ENCODE results near the gene TNFRSF1A. TPM values are rescaled to one million over a fixed set of nuclear protein-coding genes. Genes with fewer than 3 reads are reported as not detected.

Gene TNFRSF1A
- total RNA-seq, 1 experiment from 2014 or later = 44.1 TPM

DNA sequence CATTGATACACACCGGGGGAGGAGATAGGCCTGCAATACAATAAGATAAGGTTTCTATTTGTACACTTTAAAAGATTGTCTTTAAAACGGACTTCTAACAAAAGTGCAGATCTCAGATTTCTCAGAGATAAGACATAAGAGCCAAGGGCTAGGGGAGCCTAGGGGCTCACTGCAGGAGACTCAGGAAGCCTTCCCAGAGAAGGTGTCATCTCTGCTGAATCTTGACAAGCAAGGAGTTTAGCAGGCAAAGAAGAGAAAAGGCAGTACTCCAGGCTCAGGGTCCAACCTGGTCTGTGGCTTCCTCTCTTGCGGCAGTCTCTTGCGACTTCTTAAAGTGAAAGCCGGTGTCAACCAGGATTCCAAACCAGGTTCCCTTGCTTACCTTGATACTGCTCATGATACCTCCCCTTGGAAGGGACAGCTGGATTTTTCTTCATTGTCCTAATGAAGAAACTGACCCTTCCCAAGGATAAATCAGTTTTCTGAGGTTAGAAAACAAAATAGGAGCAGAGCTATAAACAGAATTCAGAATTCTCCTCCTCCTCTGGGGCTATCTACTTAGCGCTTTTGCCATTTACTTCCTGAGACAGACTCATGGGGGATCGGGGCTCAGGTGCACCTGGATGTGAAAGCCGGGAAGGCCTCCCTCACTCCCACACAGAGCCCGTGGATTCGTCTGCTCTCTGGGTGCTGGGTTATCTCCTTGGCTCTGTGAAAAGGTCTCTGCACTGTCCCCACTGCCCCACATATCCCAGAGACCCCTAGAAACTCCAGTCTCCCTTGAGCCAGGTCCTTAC is 35.2 kb upstream of the TNFRSF1A start:
- DNase-seq (ENCODE audit: low spot score) (no peak), ATAC-seq (no peak)
- Mint-ChIP-seq H3K36me3 (no peaks in the 10 kb centered on the region), H3K27ac (peak overlapping the region; percentile 99), H3K27me3 (ENCODE audit: low read depth) (peaks cover 11% of the 10 kb centered on the region), H3K9me3 (no peaks in the 10 kb centered on the region), H3K4me1 (peaks cover 78% of the 10 kb centered on the region), H3K4me3 (peak overlapping the region; percentile 91)
- POLR2A ChIA-PET = interaction anchor here (1.9 kb wide), 1 partner anchor 41 kb away, joined by 6 read pairs; no protein-coding TSS in a partner anchor
- CTCF ChIA-PET = interaction anchor here (1.4 to 8.0 kb wide), 2 partner anchors 21 to 51 kb away, joined by 4 to 68 read pairs; no protein-coding TSS in a partner anchor
- TF ChIP-seq, protein P1, sequence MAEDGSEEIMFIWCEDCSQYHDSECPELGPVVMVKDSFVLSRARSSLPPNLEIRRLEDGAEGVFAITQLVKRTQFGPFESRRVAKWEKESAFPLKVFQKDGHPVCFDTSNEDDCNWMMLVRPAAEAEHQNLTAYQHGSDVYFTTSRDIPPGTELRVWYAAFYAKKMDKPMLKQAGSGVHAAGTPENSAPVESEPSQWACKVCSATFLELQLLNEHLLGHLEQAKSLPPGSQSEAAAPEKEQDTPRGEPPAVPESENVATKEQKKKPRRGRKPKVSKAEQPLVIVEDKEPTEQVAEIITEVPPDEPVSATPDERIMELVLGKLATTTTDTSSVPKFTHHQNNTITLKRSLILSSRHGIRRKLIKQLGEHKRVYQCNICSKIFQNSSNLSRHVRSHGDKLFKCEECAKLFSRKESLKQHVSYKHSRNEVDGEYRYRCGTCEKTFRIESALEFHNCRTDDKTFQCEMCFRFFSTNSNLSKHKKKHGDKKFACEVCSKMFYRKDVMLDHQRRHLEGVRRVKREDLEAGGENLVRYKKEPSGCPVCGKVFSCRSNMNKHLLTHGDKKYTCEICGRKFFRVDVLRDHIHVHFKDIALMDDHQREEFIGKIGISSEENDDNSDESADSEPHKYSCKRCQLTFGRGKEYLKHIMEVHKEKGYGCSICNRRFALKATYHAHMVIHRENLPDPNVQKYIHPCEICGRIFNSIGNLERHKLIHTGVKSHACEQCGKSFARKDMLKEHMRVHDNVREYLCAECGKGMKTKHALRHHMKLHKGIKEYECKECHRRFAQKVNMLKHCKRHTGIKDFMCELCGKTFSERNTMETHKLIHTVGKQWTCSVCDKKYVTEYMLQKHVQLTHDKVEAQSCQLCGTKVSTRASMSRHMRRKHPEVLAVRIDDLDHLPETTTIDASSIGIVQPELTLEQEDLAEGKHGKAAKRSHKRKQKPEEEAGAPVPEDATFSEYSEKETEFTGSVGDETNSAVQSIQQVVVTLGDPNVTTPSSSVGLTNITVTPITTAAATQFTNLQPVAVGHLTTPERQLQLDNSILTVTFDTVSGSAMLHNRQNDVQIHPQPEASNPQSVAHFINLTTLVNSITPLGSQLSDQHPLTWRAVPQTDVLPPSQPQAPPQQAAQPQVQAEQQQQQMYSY (CRISPR knock-in tag; IDR thresholded peaks at IDR 0.05) = 0 out of 2 replicates have a peak, but pooled peaks have one; percentile 46
- TF ChIP-seq, protein P2, sequence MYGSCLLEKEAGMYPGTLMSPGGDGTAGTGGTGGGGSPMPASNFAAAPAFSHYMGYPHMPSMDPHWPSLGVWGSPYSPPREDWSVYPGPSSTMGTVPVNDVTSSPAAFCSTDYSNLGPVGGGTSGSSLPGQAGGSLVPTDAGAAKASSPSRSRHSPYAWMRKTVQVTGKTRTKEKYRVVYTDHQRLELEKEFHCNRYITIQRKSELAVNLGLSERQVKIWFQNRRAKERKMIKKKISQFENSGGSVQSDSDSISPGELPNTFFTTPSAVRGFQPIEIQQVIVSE (CRISPR knock-in tag; IDR thresholded peaks at IDR 0.05; ENCODE audit: borderline replicate concordance) = no peak
- TF ChIP-seq TEAD4 (CRISPR knock-in tag; IDR thresholded peaks at IDR 0.05) = no peak
- no peak for TF ChIP-seq EMX1 (CRISPR knock-in tag; IDR thresholded peaks at IDR 0.05)
- no peak for TF ChIP-seq SMAD4 (CRISPR knock-in tag; IDR thresholded peaks at IDR 0.05)
- TF ChIP-seq ZNF396 (CRISPR knock-in tag; IDR thresholded peaks at IDR 0.05; ENCODE audit: borderline replicate concordance) = no peak
- TF ChIP-seq, protein P3, sequence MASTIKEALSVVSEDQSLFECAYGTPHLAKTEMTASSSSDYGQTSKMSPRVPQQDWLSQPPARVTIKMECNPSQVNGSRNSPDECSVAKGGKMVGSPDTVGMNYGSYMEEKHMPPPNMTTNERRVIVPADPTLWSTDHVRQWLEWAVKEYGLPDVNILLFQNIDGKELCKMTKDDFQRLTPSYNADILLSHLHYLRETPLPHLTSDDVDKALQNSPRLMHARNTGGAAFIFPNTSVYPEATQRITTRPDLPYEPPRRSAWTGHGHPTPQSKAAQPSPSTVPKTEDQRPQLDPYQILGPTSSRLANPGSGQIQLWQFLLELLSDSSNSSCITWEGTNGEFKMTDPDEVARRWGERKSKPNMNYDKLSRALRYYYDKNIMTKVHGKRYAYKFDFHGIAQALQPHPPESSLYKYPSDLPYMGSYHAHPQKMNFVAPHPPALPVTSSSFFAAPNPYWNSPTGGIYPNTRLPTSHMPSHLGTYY (CRISPR knock-in tag; IDR thresholded peaks at IDR 0.05) = no peak

DNA sequence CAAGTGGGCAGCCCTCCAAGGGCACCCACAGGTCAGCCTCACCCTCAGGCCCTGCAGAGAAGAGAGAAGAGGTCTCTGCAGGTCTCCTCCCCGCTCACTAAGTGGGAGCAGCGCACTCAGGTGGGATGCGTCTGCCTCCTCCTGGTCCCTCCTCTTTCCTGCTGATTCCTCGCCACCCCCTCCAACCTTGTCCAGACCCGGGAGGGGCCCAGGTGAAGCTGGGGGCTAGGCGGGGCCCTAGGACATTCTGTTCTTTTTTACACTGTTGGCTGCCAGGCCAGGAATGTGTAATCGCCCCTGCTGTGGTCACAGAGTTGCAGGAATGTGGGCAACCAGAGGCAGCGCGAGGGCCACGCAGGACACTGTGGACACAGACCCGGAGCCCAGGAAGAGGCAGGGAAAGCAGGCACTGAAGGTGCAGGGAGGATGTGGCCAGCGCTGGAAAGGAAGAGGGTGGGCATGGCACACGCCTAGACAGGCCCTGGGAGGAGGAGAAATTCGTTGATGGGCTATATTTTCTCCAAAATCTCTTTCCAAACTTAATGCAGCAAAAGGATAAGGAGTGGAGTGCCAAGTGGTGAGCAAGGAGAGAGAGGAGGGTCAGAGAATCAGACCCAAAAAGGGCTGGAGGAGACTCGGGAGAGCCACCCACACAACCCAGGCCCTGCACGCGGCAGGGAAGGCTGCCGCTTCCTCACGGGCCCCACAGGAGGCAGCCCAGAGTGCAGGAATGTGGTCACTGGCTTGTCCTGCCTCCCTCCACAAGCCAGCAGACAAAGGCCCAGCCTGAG is 34.4 kb upstream of the TNFRSF1A start:
- ATAC-seq (peak; percentile 61), DNase-seq (ENCODE audit: low spot score) (peak; percentile 76)
- H3K9me3 Mint-ChIP-seq = no peaks in the 10 kb centered on the region
- CTCF ChIA-PET = interaction anchor here (0.5 to 8.0 kb wide), 7 partner anchors 13 to 95 kb away, joined by 3 to 68 read pairs (median 5); partner anchors contain the start of gene VAMP1
- H3K27ac Mint-ChIP-seq = peak overlapping the region; percentile 99
- no peaks in the 10 kb centered on the region for H3K36me3 Mint-ChIP-seq
- H3K4me3 Mint-ChIP-seq = peak overlapping the region; percentile 91
- H3K27me3 Mint-ChIP-seq (ENCODE audit: low read depth) = peaks cover 3% of the 10 kb centered on the region
- POLR2A ChIA-PET = interaction anchor here (0.6 to 4.1 kb wide), 8 partner anchors 8 to 1966 kb away, joined by 3 to 23 read pairs (median 4); partner anchors contain the start of genes GAPDH, LTBR and VAMP1
- peaks cover 77% of the 10 kb centered on the region for H3K4me1 Mint-ChIP-seq
- no peak for TF ChIP-seq RELA (CRISPR knock-in tag; IDR thresholded peaks at IDR 0.05; ENCODE audit: borderline replicate concordance)
- TF ChIP-seq OVOL2 (CRISPR knock-in tag; IDR thresholded peaks at IDR 0.05; ENCODE audit: borderline replicate concordance) = no peak
- TF ChIP-seq, protein P4, sequence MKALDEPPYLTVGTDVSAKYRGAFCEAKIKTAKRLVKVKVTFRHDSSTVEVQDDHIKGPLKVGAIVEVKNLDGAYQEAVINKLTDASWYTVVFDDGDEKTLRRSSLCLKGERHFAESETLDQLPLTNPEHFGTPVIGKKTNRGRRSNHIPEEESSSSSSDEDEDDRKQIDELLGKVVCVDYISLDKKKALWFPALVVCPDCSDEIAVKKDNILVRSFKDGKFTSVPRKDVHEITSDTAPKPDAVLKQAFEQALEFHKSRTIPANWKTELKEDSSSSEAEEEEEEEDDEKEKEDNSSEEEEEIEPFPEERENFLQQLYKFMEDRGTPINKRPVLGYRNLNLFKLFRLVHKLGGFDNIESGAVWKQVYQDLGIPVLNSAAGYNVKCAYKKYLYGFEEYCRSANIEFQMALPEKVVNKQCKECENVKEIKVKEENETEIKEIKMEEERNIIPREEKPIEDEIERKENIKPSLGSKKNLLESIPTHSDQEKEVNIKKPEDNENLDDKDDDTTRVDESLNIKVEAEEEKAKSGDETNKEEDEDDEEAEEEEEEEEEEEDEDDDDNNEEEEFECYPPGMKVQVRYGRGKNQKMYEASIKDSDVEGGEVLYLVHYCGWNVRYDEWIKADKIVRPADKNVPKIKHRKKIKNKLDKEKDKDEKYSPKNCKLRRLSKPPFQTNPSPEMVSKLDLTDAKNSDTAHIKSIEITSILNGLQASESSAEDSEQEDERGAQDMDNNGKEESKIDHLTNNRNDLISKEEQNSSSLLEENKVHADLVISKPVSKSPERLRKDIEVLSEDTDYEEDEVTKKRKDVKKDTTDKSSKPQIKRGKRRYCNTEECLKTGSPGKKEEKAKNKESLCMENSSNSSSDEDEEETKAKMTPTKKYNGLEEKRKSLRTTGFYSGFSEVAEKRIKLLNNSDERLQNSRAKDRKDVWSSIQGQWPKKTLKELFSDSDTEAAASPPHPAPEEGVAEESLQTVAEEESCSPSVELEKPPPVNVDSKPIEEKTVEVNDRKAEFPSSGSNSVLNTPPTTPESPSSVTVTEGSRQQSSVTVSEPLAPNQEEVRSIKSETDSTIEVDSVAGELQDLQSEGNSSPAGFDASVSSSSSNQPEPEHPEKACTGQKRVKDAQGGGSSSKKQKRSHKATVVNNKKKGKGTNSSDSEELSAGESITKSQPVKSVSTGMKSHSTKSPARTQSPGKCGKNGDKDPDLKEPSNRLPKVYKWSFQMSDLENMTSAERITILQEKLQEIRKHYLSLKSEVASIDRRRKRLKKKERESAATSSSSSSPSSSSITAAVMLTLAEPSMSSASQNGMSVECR (CRISPR knock-in tag; IDR thresholded peaks at IDR 0.05; ENCODE audit: borderline replicate concordance) = no peak
- peak; percentile 53; the same call in 1 of the 2 replicates for TF ChIP-seq TEAD1 (CRISPR knock-in tag; IDR thresholded peaks at IDR 0.05)
- TF ChIP-seq, protein P2 (CRISPR knock-in tag; IDR thresholded peaks at IDR 0.05; ENCODE audit: borderline replicate concordance) = no peak
- TF ChIP-seq ELF4 (CRISPR knock-in tag; IDR thresholded peaks at IDR 0.05; ENCODE audit: low read depth) = no peak
- TF ChIP-seq TEAD4 (CRISPR knock-in tag; IDR thresholded peaks at IDR 0.05) = 0 out of 2 replicates have a peak, but pooled peaks have one; percentile 66
- TF ChIP-seq, protein P5, sequence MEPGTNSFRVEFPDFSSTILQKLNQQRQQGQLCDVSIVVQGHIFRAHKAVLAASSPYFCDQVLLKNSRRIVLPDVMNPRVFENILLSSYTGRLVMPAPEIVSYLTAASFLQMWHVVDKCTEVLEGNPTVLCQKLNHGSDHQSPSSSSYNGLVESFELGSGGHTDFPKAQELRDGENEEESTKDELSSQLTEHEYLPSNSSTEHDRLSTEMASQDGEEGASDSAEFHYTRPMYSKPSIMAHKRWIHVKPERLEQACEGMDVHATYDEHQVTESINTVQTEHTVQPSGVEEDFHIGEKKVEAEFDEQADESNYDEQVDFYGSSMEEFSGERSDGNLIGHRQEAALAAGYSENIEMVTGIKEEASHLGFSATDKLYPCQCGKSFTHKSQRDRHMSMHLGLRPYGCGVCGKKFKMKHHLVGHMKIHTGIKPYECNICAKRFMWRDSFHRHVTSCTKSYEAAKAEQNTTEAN (CRISPR knock-in tag; IDR thresholded peaks at IDR 0.05) = no peak
- TF ChIP-seq, protein P6, sequence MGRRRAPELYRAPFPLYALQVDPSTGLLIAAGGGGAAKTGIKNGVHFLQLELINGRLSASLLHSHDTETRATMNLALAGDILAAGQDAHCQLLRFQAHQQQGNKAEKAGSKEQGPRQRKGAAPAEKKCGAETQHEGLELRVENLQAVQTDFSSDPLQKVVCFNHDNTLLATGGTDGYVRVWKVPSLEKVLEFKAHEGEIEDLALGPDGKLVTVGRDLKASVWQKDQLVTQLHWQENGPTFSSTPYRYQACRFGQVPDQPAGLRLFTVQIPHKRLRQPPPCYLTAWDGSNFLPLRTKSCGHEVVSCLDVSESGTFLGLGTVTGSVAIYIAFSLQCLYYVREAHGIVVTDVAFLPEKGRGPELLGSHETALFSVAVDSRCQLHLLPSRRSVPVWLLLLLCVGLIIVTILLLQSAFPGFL (CRISPR knock-in tag; IDR thresholded peaks at IDR 0.05; ENCODE audit: borderline replicate concordance) = no peak
- TF ChIP-seq, protein P7, sequence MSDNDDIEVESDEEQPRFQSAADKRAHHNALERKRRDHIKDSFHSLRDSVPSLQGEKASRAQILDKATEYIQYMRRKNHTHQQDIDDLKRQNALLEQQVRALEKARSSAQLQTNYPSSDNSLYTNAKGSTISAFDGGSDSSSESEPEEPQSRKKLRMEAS (CRISPR knock-in tag; IDR thresholded peaks at IDR 0.05) = peak; percentile 35; the same call in 1 of the 2 replicates
